NCI-H82 (cell line): ENCODE data around the gene CDH23.

ENCODE experiments used
- DNase-seq: peaks from one replicate; lab custom pipeline; 2025; lab: John Stamatoyannopoulos, UW

Gene CDH23

DNA sequence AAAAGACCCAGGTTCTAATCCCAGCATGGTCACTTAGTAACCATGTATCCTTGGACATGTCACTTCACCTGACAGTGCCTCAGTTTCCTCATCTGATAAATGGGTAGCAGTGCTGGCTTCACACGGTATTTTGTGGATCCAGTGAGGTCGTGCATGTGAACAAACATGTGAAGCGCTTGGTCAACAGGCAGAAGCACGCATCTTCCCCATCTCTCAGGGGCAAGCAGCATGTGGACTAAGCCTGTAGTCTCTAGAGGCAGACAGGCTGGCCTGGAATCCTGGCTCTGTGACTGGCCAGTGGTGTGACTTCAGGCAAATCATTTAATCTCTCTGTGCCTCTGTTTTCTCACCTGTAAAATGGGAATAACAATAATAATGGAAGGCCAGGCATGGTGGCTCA is 207.0 kb downstream of the CDH23 start:
- no peak for DNase-seq

DNA sequence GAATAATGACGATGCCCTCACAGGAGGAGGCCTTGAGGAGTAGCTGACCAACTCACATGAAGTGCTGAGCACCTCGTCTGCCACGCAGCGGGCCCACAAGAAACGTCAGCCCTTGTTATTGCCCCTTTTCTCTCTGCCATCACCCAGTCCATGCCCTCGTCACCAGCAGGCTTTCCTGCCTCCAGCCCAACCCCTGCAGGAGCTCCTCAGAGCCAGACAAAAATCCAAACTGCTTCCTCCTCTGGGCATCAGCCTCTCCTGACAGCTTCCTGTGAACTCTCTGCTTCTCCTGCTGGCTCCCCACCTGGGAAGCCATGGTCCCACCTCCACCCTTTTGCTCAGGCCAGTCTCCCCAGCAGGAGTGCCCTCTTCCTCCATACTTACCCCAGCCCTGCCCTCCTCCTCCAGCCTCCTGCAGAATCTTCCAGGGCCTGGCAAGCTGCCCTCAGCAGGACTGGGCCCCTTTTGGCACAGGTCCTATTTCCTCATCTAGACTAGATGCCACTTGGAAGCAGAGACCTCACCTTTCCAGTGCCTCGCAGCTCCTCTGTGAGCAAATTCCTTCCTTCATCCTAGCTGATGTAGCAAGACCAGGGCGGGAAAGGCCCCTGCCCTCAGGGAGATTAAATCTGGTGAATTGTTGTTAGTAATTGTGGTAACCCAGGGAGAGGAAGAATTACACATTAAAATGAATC is 207.8 kb downstream of the CDH23 start:
- DNase-seq, result no peak

DNA sequence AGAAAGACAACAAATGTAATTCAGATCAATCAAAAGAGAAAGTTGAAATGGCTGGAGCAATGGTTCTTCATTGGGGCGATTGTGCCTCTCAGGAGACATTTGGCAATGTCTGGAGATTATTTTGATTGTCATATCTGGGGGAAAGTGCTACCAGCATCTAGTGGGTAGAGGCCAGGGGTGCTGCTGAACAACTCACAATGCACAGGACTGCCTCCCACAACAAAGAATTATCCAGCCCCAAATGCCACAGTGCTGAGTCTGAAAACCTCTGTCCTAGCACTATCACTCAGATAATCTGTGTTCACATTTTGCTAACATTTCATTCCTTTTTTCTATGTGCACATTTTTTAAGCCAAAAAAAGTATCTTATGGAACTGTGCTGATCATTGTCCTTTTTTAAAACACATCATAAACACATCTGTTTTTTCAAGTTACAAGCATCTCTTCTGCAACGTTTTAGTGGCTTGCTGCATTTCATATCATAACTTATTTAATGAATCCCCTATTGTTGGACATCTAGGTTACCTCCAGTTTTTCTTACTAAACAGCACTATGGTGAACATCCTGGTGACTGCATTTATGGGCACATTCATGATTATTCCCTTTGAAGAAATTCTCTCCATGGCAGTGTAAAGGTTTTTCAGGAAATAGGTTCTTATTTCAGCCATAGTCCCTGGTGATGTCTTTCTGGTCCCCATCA is 208.7 kb downstream of the CDH23 start:
- no peak for DNase-seq

DNA sequence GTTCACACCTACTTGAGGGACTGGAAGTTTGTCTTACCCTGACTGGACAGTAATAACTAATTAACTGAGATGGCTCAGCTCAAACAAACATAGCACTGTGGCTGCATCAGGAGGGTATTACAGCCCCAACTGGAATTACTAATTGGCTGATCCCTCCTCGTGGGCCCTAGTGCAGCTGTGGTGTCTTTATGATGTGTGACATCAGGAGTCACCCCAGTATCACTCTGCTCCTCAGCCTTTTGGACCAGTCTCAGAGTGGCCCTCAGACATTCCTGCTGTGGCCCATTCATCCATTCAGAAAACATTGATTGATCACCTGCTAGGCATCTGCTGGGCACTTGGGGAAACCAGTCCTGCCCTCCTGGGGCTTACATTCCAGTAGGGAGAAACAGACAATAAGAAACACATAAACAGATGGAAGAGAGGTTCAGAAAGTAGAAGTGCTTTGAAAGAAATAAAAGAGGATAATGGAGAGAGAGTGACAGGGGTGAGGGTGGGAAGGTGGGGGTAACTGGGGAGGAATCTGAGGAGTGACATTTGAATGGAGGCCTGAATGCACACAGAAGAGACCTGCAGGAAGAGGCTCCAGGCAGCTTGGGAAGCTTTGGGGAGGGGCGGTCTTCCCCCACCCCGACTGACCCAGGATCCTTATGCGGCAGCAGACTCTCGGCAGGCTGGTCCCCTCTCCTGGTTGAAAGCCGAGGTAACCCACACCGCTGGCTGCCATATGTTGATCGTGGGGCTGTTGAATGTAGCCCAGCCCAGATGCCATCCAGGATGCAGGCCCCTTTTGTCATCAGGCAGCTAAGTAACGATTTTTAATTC is 209.7 kb downstream of the CDH23 start:
- DNase-seq, result peak; percentile 78

DNA sequence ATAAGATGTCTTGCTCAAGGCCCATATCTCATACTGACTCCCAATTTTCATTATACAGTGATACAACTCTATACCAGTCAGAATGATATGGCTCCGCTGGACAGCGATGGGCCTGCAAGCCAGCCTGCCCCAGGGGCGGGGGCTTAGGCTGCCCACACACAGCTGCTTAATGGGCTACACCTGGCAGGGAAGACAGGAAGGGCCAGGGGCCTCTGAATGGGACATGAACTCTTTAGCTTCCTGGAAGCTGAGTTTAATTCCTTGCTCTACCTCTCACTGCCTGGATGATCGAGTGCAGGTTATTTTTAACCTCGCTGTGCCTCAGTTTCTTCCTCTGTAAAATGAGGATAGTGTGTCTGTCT is 210.3 kb downstream of the CDH23 start:
- no peak for DNase-seq

DNA sequence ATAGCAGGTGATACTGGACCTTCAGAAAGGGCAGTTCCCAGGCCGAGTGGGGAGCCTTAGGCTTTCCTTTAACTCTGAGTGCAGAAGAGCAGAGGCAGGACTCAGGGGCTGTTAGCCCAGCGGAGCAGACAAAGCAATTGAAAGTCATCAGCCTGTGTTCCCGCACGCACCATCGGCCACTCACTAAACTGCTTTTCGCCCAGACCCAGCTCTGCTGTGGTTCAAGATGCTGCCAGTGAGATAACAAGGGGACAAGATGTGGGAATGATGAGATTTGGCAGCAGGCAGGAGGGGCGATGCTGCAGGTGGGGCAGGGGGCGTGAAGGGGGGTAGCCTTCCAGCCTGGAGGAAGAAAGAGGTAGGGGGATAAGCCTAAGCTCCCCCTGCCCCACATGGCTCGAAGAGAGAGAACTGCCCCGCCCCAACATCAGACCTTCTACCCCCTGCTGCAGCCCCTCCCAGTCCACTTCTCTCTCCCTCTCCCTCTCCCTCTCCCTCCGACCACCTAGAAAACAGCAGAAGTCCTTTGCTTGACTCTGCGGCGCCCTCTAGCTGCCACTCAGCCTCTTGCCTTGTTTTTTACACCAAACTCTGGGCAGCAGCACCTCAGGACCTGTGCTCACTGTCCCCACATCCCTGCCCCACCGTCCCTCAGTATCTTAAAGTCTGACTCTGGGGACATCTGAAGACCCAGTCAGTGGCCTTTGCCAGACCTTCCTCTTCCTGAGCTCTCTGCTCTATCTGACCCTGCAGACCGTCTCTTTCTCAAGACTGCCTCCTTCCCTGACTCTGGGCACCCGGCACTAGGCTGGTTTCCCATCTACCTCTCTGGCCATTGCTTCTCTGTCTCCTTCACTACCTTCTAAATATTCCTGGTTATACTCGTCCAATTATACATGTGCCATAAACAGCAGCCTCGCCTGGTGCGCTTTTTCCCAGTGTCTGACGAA is 212.4 kb downstream of the CDH23 start:
- peak; percentile 88 for DNase-seq

DNA sequence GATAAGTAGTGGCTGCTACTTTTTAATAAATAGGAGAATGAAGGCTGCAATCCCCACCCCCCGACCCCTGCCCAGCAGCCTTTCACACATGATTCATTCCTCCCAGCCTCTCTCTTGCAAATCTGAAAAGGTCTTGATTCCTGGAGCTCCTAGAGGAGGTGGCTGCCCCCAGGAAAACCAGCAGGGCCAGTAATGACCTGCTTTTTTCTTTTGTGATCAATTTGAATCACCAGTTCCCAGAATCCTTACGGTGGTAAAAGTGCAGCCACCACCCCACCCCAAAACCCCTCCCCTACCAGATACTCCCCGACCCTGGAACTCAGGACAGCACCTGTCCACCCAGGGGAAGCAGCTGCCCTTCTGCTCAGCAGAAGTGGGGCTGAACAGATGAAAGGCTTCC is 213.9 kb downstream of the CDH23 start:
- DNase-seq, result no peak

DNA sequence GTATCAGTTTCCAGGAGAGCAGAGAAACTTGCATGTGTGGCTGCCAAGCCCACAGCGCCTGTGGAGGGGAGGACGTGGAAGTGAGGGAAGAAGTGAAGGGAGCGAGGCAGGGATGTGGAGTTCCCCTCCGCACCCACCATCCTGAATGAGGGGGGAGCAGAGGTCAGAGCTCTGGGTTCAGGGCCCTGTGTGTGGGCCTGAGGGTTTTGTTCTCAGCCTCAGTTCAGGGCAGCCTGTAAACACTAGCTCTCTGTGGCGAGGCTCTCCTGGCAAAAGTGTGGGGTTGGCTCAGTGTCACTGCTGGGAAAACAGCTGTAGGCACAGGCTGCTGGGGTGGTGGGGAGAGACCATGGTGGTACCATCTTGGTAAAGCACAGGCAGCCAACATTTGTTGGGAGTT is 214.4 kb downstream of the CDH23 start:
- no peak for DNase-seq

DNA sequence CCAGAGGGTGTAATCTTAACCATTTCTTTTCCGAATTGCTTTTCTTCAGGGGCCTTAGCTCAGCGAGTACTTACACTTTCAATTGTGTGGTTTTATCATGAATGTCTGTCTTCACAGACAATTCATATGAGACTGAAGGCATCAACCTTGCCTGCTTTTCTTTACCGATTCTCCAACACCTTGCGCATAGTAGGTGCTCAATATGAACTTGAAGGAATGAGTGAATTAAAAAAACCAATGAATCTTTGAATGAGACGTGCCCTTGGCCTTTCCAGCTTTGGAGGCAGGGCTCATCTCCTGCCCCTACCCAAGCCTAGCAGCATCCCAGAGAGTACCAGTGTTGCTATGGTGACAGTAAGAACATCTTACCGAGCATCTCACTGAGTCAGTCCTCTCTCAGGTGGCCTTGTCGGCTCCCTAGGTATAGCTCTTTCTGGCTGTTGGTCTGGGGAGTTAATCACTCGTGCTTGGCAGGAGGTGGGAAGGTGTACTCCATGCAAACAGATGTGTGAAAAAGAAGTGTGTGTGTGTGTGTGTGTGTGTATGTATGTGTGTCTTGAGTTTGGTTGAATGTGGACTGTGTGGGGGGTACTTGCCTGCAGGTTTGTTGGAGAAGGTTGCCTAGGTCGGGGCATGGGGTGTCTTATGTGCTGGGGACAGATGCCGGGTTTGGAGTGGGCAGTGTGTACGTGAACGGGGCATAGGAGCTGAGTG is 215.1 kb downstream of the CDH23 start:
- DNase-seq, result no peak

DNA sequence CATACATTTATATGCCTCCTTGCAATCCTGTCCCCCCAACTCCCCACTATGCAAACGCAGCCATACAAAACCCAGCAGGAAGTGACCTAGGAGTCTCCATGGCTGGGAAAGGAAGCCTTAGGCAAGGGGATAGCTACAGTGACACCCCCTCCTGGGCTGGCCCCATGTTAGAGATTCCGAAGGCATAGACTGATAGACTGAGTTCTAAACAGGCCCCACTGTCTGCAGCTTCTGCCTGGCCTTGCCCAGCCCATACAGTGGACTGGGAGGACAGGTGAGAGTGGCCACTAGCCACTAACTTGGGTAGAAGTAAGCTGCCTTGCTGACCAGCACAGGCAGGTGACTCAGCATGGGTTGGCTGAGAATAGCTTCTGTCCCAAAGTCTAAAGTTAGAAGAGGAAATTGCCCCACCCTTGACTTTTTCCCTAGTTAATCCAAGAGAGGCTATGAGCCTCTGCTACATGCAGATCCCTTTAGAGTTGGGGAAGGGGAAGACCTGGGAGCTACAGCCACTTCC is 216.6 kb downstream of the CDH23 start:
- no peak for DNase-seq

DNA sequence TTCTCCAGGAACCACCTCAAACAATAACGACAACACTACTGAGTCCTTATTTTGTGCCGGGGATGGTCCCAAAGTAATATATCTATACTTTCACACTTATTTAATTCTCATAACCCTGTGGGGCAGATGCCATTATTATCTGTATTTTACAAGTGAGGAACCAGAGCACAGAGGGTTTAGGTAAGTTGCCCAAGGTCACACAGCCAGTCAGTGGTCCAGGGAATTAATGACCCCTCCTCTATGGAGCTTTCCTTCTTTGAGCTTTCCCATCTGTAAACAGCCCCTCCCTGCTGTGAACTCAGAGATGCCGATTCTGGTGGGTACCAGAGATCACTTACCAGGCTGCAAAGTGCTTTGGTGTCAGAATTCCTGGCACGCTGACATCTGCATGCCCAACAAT is 217.2 kb downstream of the CDH23 start:
- no peak for DNase-seq

DNA sequence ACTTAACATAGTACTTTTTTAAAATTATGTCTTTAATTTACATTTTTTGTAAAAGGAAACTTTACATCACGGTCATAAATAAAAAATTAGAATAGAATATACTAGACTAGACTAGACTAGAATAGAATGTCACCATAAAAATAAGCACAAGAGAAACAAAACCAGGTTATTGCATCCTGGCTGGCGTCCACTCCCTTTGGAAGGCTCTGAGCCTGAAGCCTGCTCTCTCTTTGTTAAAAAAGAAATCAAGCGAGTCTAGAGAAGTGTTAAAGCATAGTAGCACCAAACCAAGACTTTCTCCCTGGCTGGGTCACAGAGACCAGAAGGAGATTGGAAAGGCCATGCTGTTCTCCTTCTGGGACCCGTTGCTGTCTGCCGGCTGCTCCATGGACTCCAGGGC is 218.2 kb downstream of the CDH23 start:
- DNase-seq, result no peak

DNA sequence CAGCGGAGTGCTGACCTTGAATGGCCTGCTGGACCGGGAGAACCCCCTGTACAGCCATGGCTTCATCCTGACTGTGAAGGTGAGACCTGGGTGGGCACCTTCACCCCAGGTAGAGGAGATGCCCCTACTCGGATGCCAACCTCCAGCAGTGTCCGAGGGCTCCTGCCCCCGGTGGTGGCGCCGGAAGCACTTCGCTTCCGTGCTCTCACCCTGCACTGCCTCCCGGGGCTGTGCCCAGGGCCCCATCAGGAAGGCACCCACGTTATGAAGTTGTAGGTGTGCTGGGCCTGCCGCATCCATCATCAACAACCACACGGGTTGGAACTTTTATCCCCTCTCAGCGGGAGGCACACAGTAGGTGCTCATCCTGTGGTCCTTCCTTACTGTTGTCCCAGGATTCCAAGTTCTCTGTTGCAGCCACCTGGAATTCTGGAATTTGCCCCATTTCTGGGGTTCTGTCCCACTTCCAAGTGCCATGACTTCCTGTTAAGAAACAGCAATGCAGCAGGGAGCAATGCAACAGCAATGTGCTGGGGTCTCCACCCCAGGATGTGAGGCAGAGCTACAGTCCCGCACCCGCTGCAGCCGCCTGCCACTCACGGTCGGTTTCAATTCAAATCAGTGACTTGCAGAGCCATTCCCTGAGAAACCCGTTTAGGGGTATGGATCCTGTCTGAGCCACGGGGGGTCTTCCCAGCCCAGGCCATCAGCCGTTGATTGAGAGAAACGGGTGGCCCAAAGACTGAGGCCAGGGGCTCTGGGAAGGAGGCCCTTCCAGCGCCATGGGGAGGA is 219.0 kb downstream of the CDH23 start:
- no peak for DNase-seq

DNA sequence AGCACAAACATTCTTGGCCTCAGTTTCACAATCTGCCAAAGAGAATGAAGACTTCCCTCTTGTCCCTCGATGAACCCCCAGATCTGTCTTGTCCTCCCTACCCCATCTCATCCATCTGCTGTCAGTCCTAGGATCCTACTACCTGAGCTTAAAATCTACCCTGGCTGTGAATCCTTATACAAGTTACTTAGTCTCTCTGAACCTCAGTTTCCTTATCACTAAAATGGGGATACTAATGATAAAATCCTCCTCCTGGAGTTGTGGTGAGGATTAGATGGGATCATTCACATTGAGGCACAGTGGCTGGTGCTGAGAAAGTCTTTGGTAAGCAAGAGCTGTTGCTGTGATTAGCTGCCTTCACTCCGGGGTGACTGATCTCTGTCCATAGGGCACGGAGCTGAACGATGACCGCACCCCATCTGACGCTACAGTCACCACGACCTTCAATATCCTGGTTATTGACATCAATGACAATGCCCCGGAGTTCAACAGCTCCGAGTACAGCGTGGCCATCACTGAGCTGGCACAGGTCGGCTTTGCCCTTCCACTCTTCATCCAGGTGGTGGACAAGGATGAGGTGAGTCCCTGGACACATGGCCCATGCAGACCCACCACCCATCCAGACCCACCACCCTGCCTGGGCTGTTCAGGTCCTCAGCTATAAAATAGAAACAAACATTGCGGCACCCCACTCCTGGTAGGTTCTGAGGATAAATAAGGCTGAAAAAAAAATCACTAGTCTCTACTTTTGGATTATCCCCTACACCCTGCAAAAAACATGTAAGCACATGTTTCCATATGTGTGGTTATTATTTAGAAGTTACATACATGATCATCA is 220.3 kb downstream of the CDH23 start:
- DNase-seq, result no peak

DNA sequence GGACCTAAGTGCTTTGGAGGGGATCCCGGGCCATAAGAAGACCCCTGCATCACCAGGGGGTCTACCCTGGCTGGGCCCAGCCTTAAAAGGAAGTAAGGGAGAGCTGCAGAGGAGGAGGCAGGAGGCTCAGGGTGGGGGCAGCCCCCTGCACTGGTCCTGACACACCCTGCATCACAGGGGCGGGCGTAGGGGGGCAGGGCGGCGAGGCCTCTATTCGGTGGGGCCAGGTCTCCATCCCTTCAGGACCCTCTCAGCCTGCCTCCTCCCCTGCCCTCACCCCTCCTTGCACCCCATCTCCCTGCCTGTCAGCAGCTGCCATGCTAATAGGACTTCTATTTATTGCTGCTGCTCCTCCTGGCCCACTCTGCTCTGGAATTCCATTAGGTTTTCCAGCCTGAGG is 221.5 kb downstream of the CDH23 start:
- DNase-seq, result no peak

DNA sequence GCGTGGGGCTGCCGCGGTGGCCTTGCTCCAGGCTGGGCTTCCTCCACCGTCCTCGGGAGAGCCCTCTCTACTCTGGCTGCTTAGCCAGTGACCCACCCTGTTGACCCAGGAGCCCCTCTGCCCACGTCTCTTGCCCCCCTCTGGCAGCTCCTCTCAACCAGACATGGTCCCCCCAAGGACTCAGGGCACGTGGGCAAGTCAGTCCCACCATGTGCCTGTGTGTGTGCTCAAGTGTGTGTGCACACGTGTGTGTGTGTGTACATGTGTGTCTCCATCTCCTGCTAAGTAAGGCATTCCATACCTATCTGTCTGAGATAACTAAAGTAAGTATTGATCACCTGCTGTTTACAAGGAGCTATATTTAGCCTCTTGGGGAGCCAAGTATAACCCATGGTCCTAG is 221.9 kb downstream of the CDH23 start:
- DNase-seq, result no peak

DNA sequence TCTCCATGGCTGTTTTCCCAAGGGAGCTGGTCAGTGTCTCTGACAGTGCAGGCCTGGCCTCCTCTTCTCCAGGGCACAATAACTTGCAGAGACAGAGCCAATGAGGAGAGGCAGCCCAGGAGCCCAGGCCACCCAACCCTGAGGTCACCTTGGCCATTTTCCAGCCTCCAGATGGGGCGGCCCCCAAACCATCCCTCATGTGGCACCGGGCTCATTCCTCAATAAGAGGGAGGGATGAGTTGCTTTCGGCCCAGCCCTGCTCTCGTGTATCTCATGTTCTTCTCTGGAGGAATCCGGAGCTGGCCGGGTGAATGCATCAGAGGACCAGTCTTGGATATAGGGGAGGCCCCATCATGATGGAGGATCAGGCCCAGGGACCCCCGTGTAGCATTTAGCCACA is 223.9 kb downstream of the CDH23 start:
- DNase-seq, result no peak

DNA sequence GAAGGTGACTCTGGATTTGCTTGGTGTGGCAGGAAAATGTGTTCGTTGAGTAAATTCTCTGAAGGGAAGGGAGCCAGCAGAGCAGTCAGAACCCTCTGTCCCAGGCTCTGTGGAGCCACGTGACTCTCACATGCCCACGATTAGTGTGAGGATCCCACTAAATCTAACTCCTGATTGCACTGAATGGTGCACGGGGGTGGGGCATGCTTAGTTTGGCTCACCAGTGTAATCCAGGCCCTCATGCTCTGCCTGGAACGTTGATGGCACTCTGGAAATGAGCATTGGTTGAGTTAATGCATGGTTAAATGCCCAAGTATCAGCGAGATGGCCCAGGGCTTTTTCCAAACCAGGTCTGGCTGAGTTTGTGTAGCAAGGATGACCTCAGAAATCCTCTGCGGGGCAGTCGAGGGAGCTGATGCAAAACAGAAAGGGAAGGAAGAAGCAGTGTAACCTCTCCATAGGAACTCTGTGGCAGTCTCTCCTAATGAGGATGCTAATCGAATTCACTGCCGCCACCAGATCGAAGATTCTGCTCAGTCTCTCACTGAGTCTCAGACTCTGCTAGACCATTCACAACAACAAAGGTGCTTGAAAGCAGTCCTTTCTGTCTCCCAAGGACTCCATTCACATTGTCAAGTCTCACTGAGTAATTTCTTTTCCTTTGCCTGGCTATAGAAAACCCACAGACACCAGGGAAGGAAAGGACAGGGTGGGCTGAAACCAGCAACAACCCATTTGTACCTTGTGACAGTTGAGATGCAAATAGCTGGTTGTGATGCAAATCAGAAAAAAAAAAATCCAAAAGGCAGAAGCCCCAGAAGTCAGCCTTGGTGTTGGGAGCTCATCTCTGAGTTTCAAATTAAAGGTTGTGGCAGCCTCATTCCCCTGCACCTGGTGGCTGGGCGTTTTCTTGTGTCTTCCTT is 224.8 kb downstream of the CDH23 start:
- no peak for DNase-seq
